ENCODE measurements around the gene MINDY4B. TPM values are rescaled to one million over a fixed set of nuclear protein-coding genes. Genes with fewer than 3 reads are reported as not detected.

MINDY4B gene
- total RNA-seq, 1 donor from 2014 or later: not detected

DNA sequence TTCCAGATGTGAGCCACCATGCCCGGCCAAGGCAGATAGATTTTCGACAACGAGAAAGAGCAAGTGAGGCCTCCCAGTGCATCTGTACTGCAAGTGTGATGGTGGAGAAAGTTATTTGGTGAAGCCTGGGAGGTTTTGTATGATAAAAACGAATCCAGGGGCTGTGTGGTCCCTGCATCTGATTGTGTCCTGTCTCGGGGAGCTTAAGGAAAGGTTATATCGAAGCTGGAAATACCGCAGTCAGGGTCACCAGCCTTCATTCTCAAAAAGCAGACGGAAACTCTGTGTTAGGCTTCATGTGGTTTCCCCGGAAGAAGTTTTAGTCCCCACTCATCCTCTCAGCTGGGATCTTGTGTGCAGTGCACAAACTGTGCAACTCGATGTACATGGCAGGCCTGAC, 3.4 kb downstream of the MINDY4B start:
- H3K79me2 ChIP-seq (ENCODE audit: insufficient read depth, low read length): no peaks in the 10 kb centered on the region
- H3K9me3 ChIP-seq (ENCODE audit: insufficient read depth, low read depth, low read length): no peaks in the 10 kb centered on the region
- Mint-ChIP-seq H3K27ac (ENCODE audit: unreplicated experiment) (no peak overlapping the region), H3K27me3 (ENCODE audit: low read depth, unreplicated experiment) (peaks cover 27% of the 10 kb centered on the region), H3K9me3 (ENCODE audit: unreplicated experiment) (no peaks in the 10 kb centered on the region), H3K4me3 (ENCODE audit: unreplicated experiment) (no peak overlapping the region), H3K36me3 (ENCODE audit: low read depth, unreplicated experiment) (peaks cover 1% of the 10 kb centered on the region), H3K4me1 (ENCODE audit: low read depth, unreplicated experiment) (no peaks in the 10 kb centered on the region)
- H2AFZ ChIP-seq (ENCODE audit: low read depth, low read length): no peak overlapping the region
- no peak overlapping the region for H3K4me2 ChIP-seq (ENCODE audit: low read length)
- H3K27ac ChIP-seq (ENCODE audit: low read depth, low read length): no peak overlapping the region
- no peaks in the 10 kb centered on the region for H4K20me1 ChIP-seq (ENCODE audit: insufficient read depth, low read length)
- no peaks in the 10 kb centered on the region for H3K36me3 ChIP-seq (ENCODE audit: insufficient read depth, low read length)
- no peaks in the 10 kb centered on the region for H3K4me1 ChIP-seq (ENCODE audit: insufficient read depth, low read length)
- no peak overlapping the region for H3K9ac ChIP-seq (ENCODE audit: low read length)
- FAIRE-seq (no peak), DNase-seq (ENCODE audit: low read depth) (no peak)
- H3K4me3 ChIP-seq (ENCODE audit: insufficient read depth, low read depth, low read length): no peak overlapping the region
- H3K27me3 ChIP-seq (ENCODE audit: insufficient read depth, low read length): peaks cover 13% of the 10 kb centered on the region
- no peak for TF ChIP-seq EZH2 (IDR thresholded peaks at IDR 0.05; ENCODE audit: insufficient read depth, low read length)
- TF ChIP-seq, protein P1, sequence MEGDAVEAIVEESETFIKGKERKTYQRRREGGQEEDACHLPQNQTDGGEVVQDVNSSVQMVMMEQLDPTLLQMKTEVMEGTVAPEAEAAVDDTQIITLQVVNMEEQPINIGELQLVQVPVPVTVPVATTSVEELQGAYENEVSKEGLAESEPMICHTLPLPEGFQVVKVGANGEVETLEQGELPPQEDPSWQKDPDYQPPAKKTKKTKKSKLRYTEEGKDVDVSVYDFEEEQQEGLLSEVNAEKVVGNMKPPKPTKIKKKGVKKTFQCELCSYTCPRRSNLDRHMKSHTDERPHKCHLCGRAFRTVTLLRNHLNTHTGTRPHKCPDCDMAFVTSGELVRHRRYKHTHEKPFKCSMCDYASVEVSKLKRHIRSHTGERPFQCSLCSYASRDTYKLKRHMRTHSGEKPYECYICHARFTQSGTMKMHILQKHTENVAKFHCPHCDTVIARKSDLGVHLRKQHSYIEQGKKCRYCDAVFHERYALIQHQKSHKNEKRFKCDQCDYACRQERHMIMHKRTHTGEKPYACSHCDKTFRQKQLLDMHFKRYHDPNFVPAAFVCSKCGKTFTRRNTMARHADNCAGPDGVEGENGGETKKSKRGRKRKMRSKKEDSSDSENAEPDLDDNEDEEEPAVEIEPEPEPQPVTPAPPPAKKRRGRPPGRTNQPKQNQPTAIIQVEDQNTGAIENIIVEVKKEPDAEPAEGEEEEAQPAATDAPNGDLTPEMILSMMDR (IDR thresholded peaks at IDR 0.05; ENCODE audit: insufficient read depth, low read depth, low read length): no peak

DNA sequence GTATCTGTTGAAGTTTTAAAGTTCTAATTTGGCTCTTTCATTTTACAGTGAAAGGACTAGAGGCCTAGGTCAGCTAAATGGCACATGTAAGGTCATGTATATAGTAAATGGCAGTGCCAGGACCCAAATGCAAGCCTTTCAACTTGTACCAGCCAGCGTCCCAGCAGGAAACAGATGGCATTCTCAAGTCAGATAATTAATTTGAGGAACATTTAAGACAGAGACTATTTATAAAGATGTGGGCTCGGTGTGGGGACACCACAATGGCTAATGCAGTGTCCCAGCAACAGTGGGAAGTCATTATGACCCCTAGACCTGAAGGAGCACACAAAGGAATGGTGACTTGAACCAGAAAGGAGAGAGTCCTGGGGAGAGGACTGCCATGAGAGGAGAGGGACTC, 6.1 kb downstream of the MINDY4B start:
- Histone ChIP-seq H3K27me3 (ENCODE audit: insufficient read depth, low read length) (peaks cover 5% of the 10 kb centered on the region), H4K20me1 (ENCODE audit: insufficient read depth, low read length) (no peaks in the 10 kb centered on the region), H3K36me3 (ENCODE audit: insufficient read depth, low read length) (no peaks in the 10 kb centered on the region), H3K9ac (ENCODE audit: low read length) (no peak overlapping the region), H3K9me3 (ENCODE audit: insufficient read depth, low read depth, low read length) (no peaks in the 10 kb centered on the region), H3K27ac (ENCODE audit: low read depth, low read length) (no peak overlapping the region), H3K4me2 (ENCODE audit: low read length) (no peak overlapping the region), H3K79me2 (ENCODE audit: insufficient read depth, low read length) (no peaks in the 10 kb centered on the region), H3K4me3 (ENCODE audit: insufficient read depth, low read depth, low read length) (no peak overlapping the region), H2AFZ (ENCODE audit: low read depth, low read length) (no peak overlapping the region), H3K4me1 (ENCODE audit: insufficient read depth, low read length) (no peaks in the 10 kb centered on the region)
- Mint-ChIP-seq H3K4me1 (ENCODE audit: low read depth, unreplicated experiment) (no peaks in the 10 kb centered on the region), H3K27me3 (ENCODE audit: low read depth, unreplicated experiment) (peaks cover 47% of the 10 kb centered on the region), H3K27ac (ENCODE audit: unreplicated experiment) (no peak overlapping the region), H3K36me3 (ENCODE audit: low read depth, unreplicated experiment) (peaks cover 1% of the 10 kb centered on the region), H3K4me3 (ENCODE audit: unreplicated experiment) (no peak overlapping the region), H3K9me3 (ENCODE audit: unreplicated experiment) (no peaks in the 10 kb centered on the region)
- no peak for TF ChIP-seq EZH2 (IDR thresholded peaks at IDR 0.05; ENCODE audit: insufficient read depth, low read length)
- TF ChIP-seq, protein P1 (IDR thresholded peaks at IDR 0.05; ENCODE audit: insufficient read depth, low read depth, low read length): no peak
- FAIRE-seq: no peak
- no peak for DNase-seq (ENCODE audit: low read depth)

DNA sequence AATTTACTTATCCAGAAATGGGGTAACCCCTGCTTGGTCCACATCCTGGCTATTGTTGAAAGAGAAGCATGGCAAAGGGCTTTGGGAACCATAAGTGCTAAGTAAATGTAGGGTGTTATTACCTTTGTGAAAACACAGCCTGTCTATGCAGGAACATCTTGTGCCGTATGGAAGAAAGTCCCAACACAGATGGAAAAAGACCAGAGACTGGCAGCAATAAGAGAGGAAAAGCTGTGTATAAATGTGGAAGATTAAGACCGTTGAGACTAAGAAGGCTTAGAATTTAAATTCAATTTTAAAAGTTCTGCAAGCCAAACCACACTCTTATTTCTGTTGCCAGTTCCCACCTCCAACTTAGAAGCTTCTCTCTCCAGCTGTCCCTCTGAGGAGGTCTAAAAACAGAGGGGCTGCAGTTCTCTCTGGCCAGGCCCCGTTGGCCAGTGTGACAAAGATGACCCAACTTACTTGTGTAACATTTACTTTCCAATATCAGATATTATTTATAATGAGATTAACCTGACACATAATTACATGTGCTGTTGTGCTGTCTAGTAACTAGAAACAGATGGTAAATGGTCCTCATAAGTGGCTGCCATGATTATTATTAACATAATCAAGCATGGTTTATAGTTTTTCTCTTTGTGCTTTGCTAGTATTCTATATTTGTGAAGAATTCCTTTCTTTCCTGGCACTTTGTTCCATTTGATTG, 7.0 kb downstream of the MINDY4B start:
- H3K36me3 Mint-ChIP-seq (ENCODE audit: low read depth, unreplicated experiment): peaks cover 1% of the 10 kb centered on the region

More for the DNA sequence above, 7.0 kb downstream of the MINDY4B start:
- Histone ChIP-seq H4K20me1 (ENCODE audit: insufficient read depth, low read length) (no peaks in the 10 kb centered on the region), H3K4me2 (ENCODE audit: low read length) (no peak overlapping the region), H3K9ac (ENCODE audit: low read length) (no peak overlapping the region), H3K4me1 (ENCODE audit: insufficient read depth, low read length) (no peaks in the 10 kb centered on the region), H3K4me3 (ENCODE audit: insufficient read depth, low read depth, low read length) (no peak overlapping the region), H3K27me3 (ENCODE audit: insufficient read depth, low read length) (peaks cover 5% of the 10 kb centered on the region), H3K79me2 (ENCODE audit: insufficient read depth, low read length) (no peaks in the 10 kb centered on the region), H3K9me3 (ENCODE audit: insufficient read depth, low read depth, low read length) (no peaks in the 10 kb centered on the region), H2AFZ (ENCODE audit: low read depth, low read length) (no peak overlapping the region), H3K36me3 (ENCODE audit: insufficient read depth, low read length) (no peaks in the 10 kb centered on the region), H3K27ac (ENCODE audit: low read depth, low read length) (no peak overlapping the region)
- H3K27ac Mint-ChIP-seq (ENCODE audit: unreplicated experiment): no peak overlapping the region
- FAIRE-seq: no peak
- no peak overlapping the region for H3K4me3 Mint-ChIP-seq (ENCODE audit: unreplicated experiment)
- no peaks in the 10 kb centered on the region for H3K4me1 Mint-ChIP-seq (ENCODE audit: low read depth, unreplicated experiment)
- TF ChIP-seq EZH2 (IDR thresholded peaks at IDR 0.05; ENCODE audit: insufficient read depth, low read length): no peak
- TF ChIP-seq, protein P1 (IDR thresholded peaks at IDR 0.05; ENCODE audit: insufficient read depth, low read depth, low read length): no peak
- no peaks in the 10 kb centered on the region for H3K9me3 Mint-ChIP-seq (ENCODE audit: unreplicated experiment)
- no peak for DNase-seq (ENCODE audit: low read depth)
- H3K27me3 Mint-ChIP-seq (ENCODE audit: low read depth, unreplicated experiment): peaks cover 47% of the 10 kb centered on the region
